ENCODE measurements around the gene EVA1A.

EVA1A gene

DNA sequence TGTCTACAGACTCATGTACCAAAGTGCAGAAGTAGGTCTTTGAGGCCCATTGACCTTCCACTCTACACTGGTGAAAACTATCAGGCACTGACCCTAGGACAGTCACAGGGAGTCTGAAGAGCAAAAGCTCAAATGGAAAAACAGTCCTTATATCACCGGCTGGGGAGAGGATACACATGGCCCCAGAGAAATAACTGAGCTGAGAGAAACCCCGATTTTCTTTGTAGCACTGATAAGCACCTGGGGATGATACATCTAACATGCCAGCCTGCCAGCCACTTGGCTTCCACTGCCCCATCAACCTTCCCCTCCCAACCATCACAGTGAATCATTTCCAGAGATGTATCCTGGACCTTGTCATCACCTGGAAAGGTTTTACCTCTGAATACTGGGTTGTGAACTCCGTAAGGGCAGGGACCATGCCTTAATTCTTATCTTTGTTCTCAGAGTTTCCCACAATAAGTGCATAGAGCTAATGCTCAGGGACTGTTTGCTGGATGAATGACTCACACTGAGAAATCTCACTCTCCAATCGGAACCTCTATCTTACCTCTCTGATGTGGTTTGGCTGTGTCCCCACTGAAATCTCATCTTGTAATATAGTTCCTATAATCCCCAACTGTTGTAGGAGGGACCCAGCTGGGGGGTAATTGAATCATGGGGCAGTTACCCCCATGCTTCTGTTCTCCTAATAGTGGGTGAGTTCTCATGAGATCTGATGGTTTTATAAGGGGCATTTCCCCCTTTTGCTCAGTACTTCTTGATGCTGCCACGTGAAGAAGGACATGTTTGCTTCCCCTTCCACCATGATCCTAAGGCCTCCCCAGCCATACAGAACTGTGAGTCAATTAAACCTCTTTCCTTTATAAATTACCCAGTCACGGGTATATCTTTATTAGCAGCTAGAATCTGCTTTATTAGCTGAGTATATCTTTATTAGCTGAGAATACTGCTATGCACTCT lies 37.1 kb downstream of the EVA1A start:
- no peak overlapping the region for H2AFZ ChIP-seq (ENCODE audit: low read depth, low read length, severe bottlenecking)
- no peak overlapping the region for H3K27ac ChIP-seq (ENCODE audit: low read depth, low read length)
- no peaks in the 10 kb centered on the region for H3K36me3 ChIP-seq (ENCODE audit: low read length)
- H3K9me2 ChIP-seq (replicated peaks; ENCODE audit: insufficient read depth, low read length): no peaks in the 10 kb centered on the region
- no peak overlapping the region for H3K9ac ChIP-seq (ENCODE audit: low read length)
- no peak overlapping the region for H3K4me3 ChIP-seq (ENCODE audit: insufficient read depth, low read length, poor library complexity, severe bottlenecking)
- no peak overlapping the region for H3K4me2 ChIP-seq (ENCODE audit: low read depth, low read length, poor library complexity, severe bottlenecking)
- H3K9me3 ChIP-seq (ENCODE audit: insufficient read depth, low read length): no peaks in the 10 kb centered on the region
- H3K79me2 ChIP-seq (ENCODE audit: insufficient read depth, low read length): no peaks in the 10 kb centered on the region
- no peaks in the 10 kb centered on the region for H3F3A ChIP-seq (ENCODE audit: insufficient read depth)
- H3K27me3 ChIP-seq (ENCODE audit: low read length): no peaks in the 10 kb centered on the region
- TF ChIP-seq EZH2phosphoT487 (conservative IDR thresholded peaks at IDR 0.05; ENCODE audit: low read length): no peak
- TF ChIP-seq, protein P1, sequence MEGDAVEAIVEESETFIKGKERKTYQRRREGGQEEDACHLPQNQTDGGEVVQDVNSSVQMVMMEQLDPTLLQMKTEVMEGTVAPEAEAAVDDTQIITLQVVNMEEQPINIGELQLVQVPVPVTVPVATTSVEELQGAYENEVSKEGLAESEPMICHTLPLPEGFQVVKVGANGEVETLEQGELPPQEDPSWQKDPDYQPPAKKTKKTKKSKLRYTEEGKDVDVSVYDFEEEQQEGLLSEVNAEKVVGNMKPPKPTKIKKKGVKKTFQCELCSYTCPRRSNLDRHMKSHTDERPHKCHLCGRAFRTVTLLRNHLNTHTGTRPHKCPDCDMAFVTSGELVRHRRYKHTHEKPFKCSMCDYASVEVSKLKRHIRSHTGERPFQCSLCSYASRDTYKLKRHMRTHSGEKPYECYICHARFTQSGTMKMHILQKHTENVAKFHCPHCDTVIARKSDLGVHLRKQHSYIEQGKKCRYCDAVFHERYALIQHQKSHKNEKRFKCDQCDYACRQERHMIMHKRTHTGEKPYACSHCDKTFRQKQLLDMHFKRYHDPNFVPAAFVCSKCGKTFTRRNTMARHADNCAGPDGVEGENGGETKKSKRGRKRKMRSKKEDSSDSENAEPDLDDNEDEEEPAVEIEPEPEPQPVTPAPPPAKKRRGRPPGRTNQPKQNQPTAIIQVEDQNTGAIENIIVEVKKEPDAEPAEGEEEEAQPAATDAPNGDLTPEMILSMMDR (IDR thresholded peaks at IDR 0.05; ENCODE audit: insufficient read depth, low read length, poor library complexity, severe bottlenecking): no peak
- no peaks in the 10 kb centered on the region for H4K20me1 ChIP-seq (ENCODE audit: low read depth, low read length)

DNA sequence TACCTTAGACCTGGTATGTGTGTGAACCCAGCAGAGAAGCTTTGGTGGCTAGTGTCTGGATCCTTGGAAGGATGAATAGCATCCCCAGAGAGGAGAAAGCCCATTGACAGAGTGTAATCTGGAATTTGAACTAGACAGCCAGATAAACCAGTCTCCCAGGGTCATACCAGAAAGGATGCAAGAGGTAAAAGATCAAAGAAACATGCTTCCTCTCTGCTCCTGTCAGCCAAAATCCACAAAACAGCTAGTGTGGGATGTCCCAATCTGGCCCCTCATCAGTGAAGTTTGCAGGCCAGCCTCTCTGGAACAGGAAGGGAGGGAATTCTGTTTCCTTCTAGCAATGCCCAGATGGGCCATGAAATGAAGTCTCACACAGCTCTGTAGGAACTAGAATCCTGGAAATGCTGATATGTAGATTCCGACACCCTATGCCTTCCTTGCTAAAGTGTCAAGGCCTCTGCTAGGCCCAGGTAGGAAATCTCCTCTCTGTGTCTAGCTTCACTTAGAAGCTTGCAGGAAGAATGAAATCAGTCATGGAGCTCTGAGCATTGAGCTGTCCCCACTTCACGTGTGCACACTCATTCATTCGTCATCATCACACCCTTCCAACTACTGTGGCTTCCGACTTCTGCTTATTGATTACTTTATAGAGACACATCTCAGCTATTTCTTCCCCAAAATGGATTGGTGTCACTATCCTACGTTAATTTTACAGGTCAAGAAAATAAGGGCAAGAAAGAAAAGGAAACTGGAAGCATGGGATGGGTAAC lies 38.0 kb downstream of the EVA1A start:
- Histone ChIP-seq H3K27me3 (ENCODE audit: low read length) (no peaks in the 10 kb centered on the region), H3K9ac (ENCODE audit: low read length) (no peak overlapping the region), H3K4me3 (ENCODE audit: insufficient read depth, low read length, poor library complexity, severe bottlenecking) (no peak overlapping the region), H3K9me3 (ENCODE audit: insufficient read depth, low read length) (no peaks in the 10 kb centered on the region), H3K27ac (ENCODE audit: low read depth, low read length) (no peak overlapping the region), H3K36me3 (ENCODE audit: low read length) (no peaks in the 10 kb centered on the region), H2AFZ (ENCODE audit: low read depth, low read length, severe bottlenecking) (no peak overlapping the region), H3K79me2 (ENCODE audit: insufficient read depth, low read length) (no peaks in the 10 kb centered on the region), H3K4me2 (ENCODE audit: low read depth, low read length, poor library complexity, severe bottlenecking) (no peak overlapping the region), H4K20me1 (ENCODE audit: low read depth, low read length) (no peaks in the 10 kb centered on the region), H3F3A (ENCODE audit: insufficient read depth) (no peaks in the 10 kb centered on the region), H3K9me2 (replicated peaks; ENCODE audit: insufficient read depth, low read length) (no peaks in the 10 kb centered on the region)
- TF ChIP-seq EZH2phosphoT487 (conservative IDR thresholded peaks at IDR 0.05; ENCODE audit: low read length): no peak
- TF ChIP-seq, protein P1 (IDR thresholded peaks at IDR 0.05; ENCODE audit: insufficient read depth, low read length, poor library complexity, severe bottlenecking): no peak

DNA sequence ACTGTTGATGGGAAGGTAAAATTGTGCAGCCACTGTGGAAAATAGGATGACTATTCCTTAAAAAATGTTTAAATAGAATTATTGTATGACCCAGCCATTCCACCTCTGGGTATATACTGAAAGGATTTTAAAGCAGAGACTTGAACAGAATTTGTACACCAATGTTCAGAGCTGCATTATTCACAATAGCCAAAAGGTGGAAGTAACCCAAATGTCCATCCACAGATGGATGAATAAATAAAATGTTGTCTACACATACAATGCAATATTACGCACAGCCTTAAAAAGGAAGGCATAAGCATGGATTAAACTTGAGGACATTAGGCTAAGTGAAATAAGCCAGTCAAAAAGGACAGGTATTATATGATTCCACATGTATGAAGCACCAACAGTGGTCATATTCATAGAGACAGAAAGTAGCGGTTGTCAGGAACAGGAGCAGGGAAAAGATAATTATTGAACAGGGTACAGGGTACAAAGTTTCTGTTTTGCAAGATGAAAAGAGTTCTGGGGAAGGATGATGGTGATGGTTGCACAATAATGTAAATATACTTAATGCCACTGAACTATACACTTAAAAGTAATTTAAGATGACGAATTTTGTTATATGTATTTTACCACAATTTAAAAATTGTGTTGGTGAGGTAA lies 39.4 kb downstream of the EVA1A start:
- H2AFZ ChIP-seq (ENCODE audit: low read depth, low read length, severe bottlenecking): no peak overlapping the region
- H3K27me3 ChIP-seq (ENCODE audit: low read length): no peaks in the 10 kb centered on the region
- H3K4me3 ChIP-seq (ENCODE audit: insufficient read depth, low read length, poor library complexity, severe bottlenecking): no peak overlapping the region
- no peak overlapping the region for H3K27ac ChIP-seq (ENCODE audit: low read depth, low read length)
- TF ChIP-seq, protein P1 (IDR thresholded peaks at IDR 0.05; ENCODE audit: insufficient read depth, low read length, poor library complexity, severe bottlenecking): no peak
- TF ChIP-seq EZH2phosphoT487 (conservative IDR thresholded peaks at IDR 0.05; ENCODE audit: low read length): no peak
- no peaks in the 10 kb centered on the region for H4K20me1 ChIP-seq (ENCODE audit: low read depth, low read length)
- no peaks in the 10 kb centered on the region for H3K9me3 ChIP-seq (ENCODE audit: insufficient read depth, low read length)
- no peaks in the 10 kb centered on the region for H3K9me2 ChIP-seq (replicated peaks; ENCODE audit: insufficient read depth, low read length)
- no peak overlapping the region for H3K4me2 ChIP-seq (ENCODE audit: low read depth, low read length, poor library complexity, severe bottlenecking)
- H3K36me3 ChIP-seq (ENCODE audit: low read length): no peaks in the 10 kb centered on the region
- H3K9ac ChIP-seq (ENCODE audit: low read length): no peak overlapping the region
- no peaks in the 10 kb centered on the region for H3K79me2 ChIP-seq (ENCODE audit: insufficient read depth, low read length)
- no peaks in the 10 kb centered on the region for H3F3A ChIP-seq (ENCODE audit: insufficient read depth)
